Suprapubic skin (tissue), 3 donors: Measurements from ENCODE around the gene TBC1D22A.

Experiments
- POLR2AphosphoS5 ChIP-seq, 3 donors: sonication (generic); formaldehyde crosslinking; IDR thresholded peaks; one replicate each; pipeline ENCODE4 v1.6.1; 2017; ENCODE audit warnings: antibody characterized with exemption in 3 of 3
- TF ChIP-seq, protein P1 (sequence below), 2 donors: fragments of 200-600 bp in 1 of 2; fragments of 450-650 bp in 1 of 2; sonication (generic) in 1 of 2; IDR thresholded peaks; one replicate each; pipeline ENCODE4 v1.5.1; 2016 to 2019; ENCODE audit warnings: antibody characterized with exemption in 2 of 2, mild to moderate bottlenecking in 1 of 2, moderate library complexity in 1 of 2

DNA sequence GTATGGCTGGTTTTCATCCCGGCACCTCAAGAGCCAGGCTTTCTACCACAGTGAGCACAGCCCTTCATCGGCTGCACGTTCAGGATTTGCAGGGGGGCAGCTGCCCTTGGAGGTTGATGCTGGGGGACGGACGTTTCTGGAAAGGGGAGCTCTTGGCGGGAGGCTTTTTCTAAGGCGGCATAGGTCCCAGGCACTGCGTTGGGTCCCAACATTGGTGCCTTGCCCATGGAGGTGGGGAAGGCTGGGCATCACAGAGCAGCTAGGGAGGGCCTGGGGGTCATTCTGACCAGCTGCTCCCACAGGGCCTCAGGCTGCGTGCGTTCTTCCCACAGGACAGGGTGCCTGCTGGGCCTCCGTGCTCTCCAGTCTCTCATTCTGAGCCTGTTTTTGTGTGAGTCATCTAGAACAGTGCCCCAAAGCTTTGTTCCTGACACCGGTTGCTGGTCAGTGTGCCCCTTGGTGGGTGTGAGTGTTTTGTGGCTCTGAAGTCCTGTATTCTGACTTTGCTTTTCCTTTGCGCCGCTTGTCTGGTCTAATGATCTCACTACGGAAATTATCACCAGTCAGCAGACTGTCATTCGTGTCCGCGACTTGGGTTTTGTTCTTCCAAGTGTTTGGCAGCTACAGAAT, 275.9 kb downstream of the TBC1D22A start:
- TF ChIP-seq, protein P1, sequence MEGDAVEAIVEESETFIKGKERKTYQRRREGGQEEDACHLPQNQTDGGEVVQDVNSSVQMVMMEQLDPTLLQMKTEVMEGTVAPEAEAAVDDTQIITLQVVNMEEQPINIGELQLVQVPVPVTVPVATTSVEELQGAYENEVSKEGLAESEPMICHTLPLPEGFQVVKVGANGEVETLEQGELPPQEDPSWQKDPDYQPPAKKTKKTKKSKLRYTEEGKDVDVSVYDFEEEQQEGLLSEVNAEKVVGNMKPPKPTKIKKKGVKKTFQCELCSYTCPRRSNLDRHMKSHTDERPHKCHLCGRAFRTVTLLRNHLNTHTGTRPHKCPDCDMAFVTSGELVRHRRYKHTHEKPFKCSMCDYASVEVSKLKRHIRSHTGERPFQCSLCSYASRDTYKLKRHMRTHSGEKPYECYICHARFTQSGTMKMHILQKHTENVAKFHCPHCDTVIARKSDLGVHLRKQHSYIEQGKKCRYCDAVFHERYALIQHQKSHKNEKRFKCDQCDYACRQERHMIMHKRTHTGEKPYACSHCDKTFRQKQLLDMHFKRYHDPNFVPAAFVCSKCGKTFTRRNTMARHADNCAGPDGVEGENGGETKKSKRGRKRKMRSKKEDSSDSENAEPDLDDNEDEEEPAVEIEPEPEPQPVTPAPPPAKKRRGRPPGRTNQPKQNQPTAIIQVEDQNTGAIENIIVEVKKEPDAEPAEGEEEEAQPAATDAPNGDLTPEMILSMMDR (IDR thresholded peaks at IDR 0.05), result no peak
- TF ChIP-seq POLR2AphosphoS5 (IDR thresholded peaks at IDR 0.05), result no peak
